Psoas muscle (tissue), 8 donors: ENCODE measurements around the gene PRC1. TPM values are rescaled to one million over a fixed set of nuclear protein-coding genes. Genes with fewer than 3 reads are reported as not detected.

Experiments
- ATAC-seq, 4 donors: fragments of 200-7000 bp; cut with Tn5 transposase; one replicate each; pipeline ENCODE4 v1.9.1; 2020; ENCODE audit warnings: moderate library complexity in 3 of 4, mild to moderate bottlenecking in 2 of 4
- DNase-seq, 2 donors: peaks; one replicate each; pipeline ENCODE4 v3.0.0-alpha.2; 2020
- H3K27ac ChIP-seq: fragments of 200-600 bp; one replicate; pipeline ENCODE4 v1.8.0; 2022
- H3K27me3 ChIP-seq, 3 donors: fragments of 200-600 bp in 1 of 3; one replicate each; pipeline versions ENCODE4 v1.6.1 to v1.8.0; 2013 to 2022; ENCODE audit warnings: low read length in 2 of 3, mild to moderate bottlenecking in 2 of 3, moderate library complexity in 1 of 3; ENCODE audit not compliant: insufficient read depth in 3 of 3
- H3K36me3 ChIP-seq, 2 donors: fragments of 200-600 bp in 1 of 2; one replicate each; pipeline versions ENCODE4 v1.6.1 to v1.8.0; 2013 to 2022; ENCODE audit warnings: low read depth in 1 of 2, mild to moderate bottlenecking in 1 of 2, moderate library complexity in 1 of 2; ENCODE audit not compliant: insufficient read depth in 1 of 2
- H3K4me1 ChIP-seq: fragments of 200-600 bp; one replicate; pipeline ENCODE4 v1.8.0; 2022
- H3K4me3 ChIP-seq: fragments of 200-600 bp; one replicate; pipeline ENCODE4 v1.8.0; 2022; ENCODE audit warnings: mild to moderate bottlenecking
- H3K9me3 ChIP-seq: fragments of 200-600 bp; one replicate; pipeline ENCODE4 v1.8.0; 2022
- CTCF ChIP-seq: fragments of 200-600 bp; IDR thresholded peaks from one replicate; pipeline ENCODE4 v1.8.0; 2022; ENCODE audit warnings: antibody characterized with exemption
- WGBS, 3 donors: extraction: QIAGEN DNeasy Blood & Tissue Kit; methylation state at CpG; one replicate each; pipeline versions ENCODE4 v1.1.6 to v1.1.7; 2013; 5-methylcytosine and 5-hydroxymethylcytosine counted together
- intact Hi-C, 2 donors: fragments of 100-400 bp; cut with DNase I; formaldehyde crosslinking; loops; one replicate each; pipeline versions ENCODE4 v1.11.0 to v1.14.2; 2022
- polyA plus RNA-seq, 3 donors: library from polyadenylated mRNA; stranded (reverse); fragments of 200-250 nt; gene quantifications; one replicate each; pipeline ENCODE4 v1.2.3, GENCODE V29; 2013
- total RNA-seq, 4 donors: library from RNA; stranded (reverse); fragmentation: NEBNext Ultra II Directional in 2 of 4; extraction: Animal tissue kit (Norgen Biotek cat#: 25700) in 2 of 4; gene quantifications; one replicate each; pipeline versions ENCODE4 v1.2.1 to v1.2.4, GENCODE V29; 2021 to 2023
- donor health status: healthy with polysubstance abuse.
- donor health status: DM: no; HTN: no; CAD: no; lungs with moderate emphysema.
- donor health status: Bipolar disorder and iron deficiency.
- donor health status: healthy.
- donor health status: DM: yes; HTN: yes; CAD: no.
- donor health status: DM: no; HTN: no; CAD: no.
- donor health status: DM: no; HTN: no; CAD: no.
- donor health status: DM: yes; HTN: yes; CAD: no.

Gene PRC1
- total and polyA plus RNA-seq, 7 donors = 0.68 to 3.5 (median 1.8) TPM

GRCh38 chr15:90942354-90943120 is 51.8 kb downstream of the PRC1 start:
- DNase-seq (no peak), ATAC-seq (no peak)
- no peaks in the 10 kb centered on the region for H3K4me1 ChIP-seq
- H3K36me3 ChIP-seq = peaks cover 3 to 100% of the 10 kb centered on the region in 2 donors
- no peak overlapping the region for H3K27ac ChIP-seq
- intact Hi-C loops = no loop called here
- 89 to 92% (median 90%) methylated on average over 12 of the region's 12 CpGs for WGBS, 3 donors
- no peaks in the 10 kb centered on the region for H3K9me3 ChIP-seq
- TF ChIP-seq CTCF = no peak
- no peak overlapping the region for H3K4me3 ChIP-seq
- H3K27me3 ChIP-seq = no peaks in the 10 kb centered on the region

- no peak overlapping the region for H3K27ac ChIP-seq
- no peak for DNase-seq
- H3K27me3 ChIP-seq = no peaks in the 10 kb centered on the region
- no peak for TF ChIP-seq CTCF
- ATAC-seq = no peak
- intact Hi-C loops = no loop called here
- peaks cover 3 to 97% of the 10 kb centered on the region in 2 donors for H3K36me3 ChIP-seq
- WGBS, 3 donors = 93 to 96% (median 96%) methylated on average over 4 of the region's 4 CpGs
- no peaks in the 10 kb centered on the region for H3K9me3 ChIP-seq
- H3K4me1 ChIP-seq = peaks cover 3% of the 10 kb centered on the region
- no peak overlapping the region for H3K4me3 ChIP-seq
Observed at GRCh38 chr15:90941038-90941437, 53.3 kb downstream of the PRC1 start.

- intact Hi-C loops = no loop called here
- no peak for ATAC-seq
- TF ChIP-seq CTCF = no peak
Observed at GRCh38 chr15:90939756-90940155, 54.6 kb downstream of the PRC1 start.

GRCh38 chr15:90938261-90938660 is 56.1 kb downstream of the PRC1 start:
- DNase-seq = no peak
- Histone ChIP-seq H3K4me3 (no peak overlapping the region), H3K9me3 (no peaks in the 10 kb centered on the region), H3K4me1 (peaks cover 15% of the 10 kb centered on the region), H3K36me3 (peaks cover 3 to 70% of the 10 kb centered on the region in 2 donors), H3K27me3 (no peaks in the 10 kb centered on the region), H3K27ac (no peak overlapping the region)
- intact Hi-C loops = no loop called here
- ATAC-seq = no peak
- TF ChIP-seq CTCF = no peak
- 75 to 84% (median 81%) methylated on average over 5 of the region's 5 CpGs for WGBS, 3 donors

More at GRCh38 chr15:90939756-90940155, 54.6 kb downstream of the PRC1 start:
- Histone ChIP-seq H3K4me3 (no peak overlapping the region), H3K9me3 (no peaks in the 10 kb centered on the region), H3K27ac (no peak overlapping the region), H3K27me3 (no peaks in the 10 kb centered on the region), H3K4me1 (peaks cover 5% of the 10 kb centered on the region), H3K36me3 (peaks cover 3 to 85% of the 10 kb centered on the region in 2 donors)
- 69 to 95% (median 80%) methylated on average over 7 of the region's 7 CpGs for WGBS, 3 donors
- DNase-seq = no peak
